Ishikawa (cell line): ENCODE results near the gene CHST6.

Experiments
- CEBPB ChIP-seq: IDR thresholded peaks from 2 replicates; pipeline ENCODE4 v1.6.1; 2012
- CREB1 ChIP-seq: IDR thresholded peaks from 2 replicates; pipeline ENCODE4 v1.6.1; 2012; ENCODE audit warnings: low read depth
- EGR1 ChIP-seq: IDR thresholded peaks from 2 replicates; pipeline ENCODE4 v1.6.1; 2012
- EP300 ChIP-seq: IDR thresholded peaks from 2 replicates; pipeline ENCODE4 v1.6.1; 2012; ENCODE audit warnings: borderline replicate concordance
- FOXM1 ChIP-seq: IDR thresholded peaks from 2 replicates; pipeline ENCODE4 v1.6.1; 2012; ENCODE audit warnings: low read depth, borderline replicate concordance
- MAX ChIP-seq: IDR thresholded peaks from 2 replicates; pipeline ENCODE4 v1.6.1; 2012
- NFIC ChIP-seq: IDR thresholded peaks from 2 replicates; pipeline ENCODE4 v1.6.1; 2012
- RAD21 ChIP-seq: IDR thresholded peaks from 2 replicates; pipeline ENCODE4 v1.6.1; 2012; ENCODE audit warnings: low read depth
- REST ChIP-seq: IDR thresholded peaks from 2 replicates; pipeline ENCODE4 v1.6.1; 2012; ENCODE audit warnings: low read depth, mild to moderate bottlenecking
- TAF1 ChIP-seq: IDR thresholded peaks from 2 replicates; pipeline ENCODE4 v1.6.1; 2012; ENCODE audit warnings: low read depth, mild to moderate bottlenecking
- TCF12 ChIP-seq: IDR thresholded peaks from 2 replicates; pipeline ENCODE4 v1.6.1; 2012; ENCODE audit warnings: low read depth
- TEAD4 ChIP-seq: IDR thresholded peaks from 2 replicates; pipeline ENCODE4 v1.6.1; 2012
- USF1 ChIP-seq: IDR thresholded peaks from 2 replicates; pipeline ENCODE4 v1.6.1; 2012
- YY1 ChIP-seq: IDR thresholded peaks from 2 replicates; pipeline ENCODE4 v1.6.1; 2012; ENCODE audit warnings: low read depth
- ZBTB7A ChIP-seq: IDR thresholded peaks from 2 replicates; pipeline ENCODE4 v1.6.1; 2012; ENCODE audit warnings: low read depth

The CHST6 gene

GRCh38 chr16:75529959-75530358 lies 34.7 kb upstream of the CHST6 start:
- TF ChIP-seq REST (no peak), TCF12 (no peak), EGR1 (no peak), YY1 (no peak), CEBPB (no peak), CREB1 (no peak), USF1 (no peak), FOXM1 (no peak), ZBTB7A (no peak), EP300 (no peak), NFIC (no peak), TEAD4 (no peak), RAD21 (no peak)

GRCh38 chr16:75529056-75529905 lies 34.0 kb upstream of the CHST6 start:
- TF ChIP-seq NFIC, result no peak
- no peak for TF ChIP-seq TAF1
- TF ChIP-seq EP300, result no peak
- TF ChIP-seq FOXM1, result no peak
- no peak for TF ChIP-seq RAD21
- TF ChIP-seq EGR1, result no peak

- TF ChIP-seq USF1 (no peak), MAX (no peak), EGR1 (no peak), CEBPB (no peak), TCF12 (no peak), ZBTB7A (no peak), TEAD4 (no peak), FOXM1 (no peak), TAF1 (no peak), CREB1 (no peak), NFIC (no peak)
Measured at GRCh38 chr16:75527825-75528299, 32.6 kb upstream of the CHST6 start.

- no peak for TF ChIP-seq ZBTB7A
- TF ChIP-seq CREB1, result no peak
- TF ChIP-seq NFIC, result no peak
- no peak for TF ChIP-seq RAD21
- TF ChIP-seq MAX, result no peak
- TF ChIP-seq TAF1, result no peak
- TF ChIP-seq REST, result no peak
- TF ChIP-seq YY1, result no peak
- TF ChIP-seq USF1, result no peak
- no peak for TF ChIP-seq EGR1
- no peak for TF ChIP-seq TCF12
- no peak for TF ChIP-seq CEBPB
- TF ChIP-seq TEAD4, result no peak
- TF ChIP-seq FOXM1, result no peak
- TF ChIP-seq EP300, result no peak
Measured at GRCh38 chr16:75526032-75526790, 31.0 kb upstream of the CHST6 start.

- no peak for TF ChIP-seq NFIC
- no peak for TF ChIP-seq MAX
- TF ChIP-seq ZBTB7A, result no peak
- TF ChIP-seq EP300, result no peak
Measured at GRCh38 chr16:75519175-75519574, 23.9 kb upstream of the CHST6 start.
